Duodenal mucosa (tissue), 2 donors: Measurements from ENCODE around the gene UBAC2.

ENCODE experiments used
- H3K27ac ChIP-seq: one replicate; pipeline ENCODE4 v1.7.0; 2013; ENCODE audit warnings: low read depth, low read length
- H3K27me3 ChIP-seq, 2 donors: one replicate each; pipeline ENCODE4 v1.7.0; 2013; ENCODE audit warnings: low read length in 2 of 2, control low read depth in 1 of 2; ENCODE audit not compliant: insufficient read depth in 2 of 2, control insufficient read depth in 1 of 2
- H3K36me3 ChIP-seq, 2 donors: one replicate each; pipeline ENCODE4 v1.7.0; 2013; ENCODE audit warnings: low read length in 2 of 2, control low read depth in 1 of 2; ENCODE audit not compliant: insufficient read depth in 2 of 2, control insufficient read depth in 1 of 2
- H3K4me1 ChIP-seq, 2 donors: one replicate each; pipeline ENCODE4 v1.7.0; 2013; ENCODE audit warnings: low read length in 2 of 2, control low read depth in 1 of 2; ENCODE audit not compliant: insufficient read depth in 2 of 2, control insufficient read depth in 1 of 2
- H3K4me3 ChIP-seq, 2 donors: one replicate each; pipeline ENCODE4 v1.7.0; 2013; ENCODE audit warnings: low read length in 2 of 2, low read depth in 1 of 2
- H3K9ac ChIP-seq, 2 donors: one replicate each; pipeline ENCODE4 v1.7.0; 2013; ENCODE audit warnings: low read length in 2 of 2, low read depth in 1 of 2
- H3K9me3 ChIP-seq, 2 donors: one replicate each; pipeline ENCODE4 v1.7.0; 2013; ENCODE audit warnings: low read length in 2 of 2, control low read depth in 1 of 2; ENCODE audit not compliant: control insufficient read depth in 1 of 2

The UBAC2 gene

GRCh38 chr13:99313941-99314340 lies 113.3 kb downstream of the UBAC2 start:
- peaks cover 11 to 14% of the 10 kb centered on the region in 2 donors for H3K4me1 ChIP-seq
- no peak overlapping the region for H3K9ac ChIP-seq
- H3K27ac ChIP-seq: no peak overlapping the region
- H3K9me3 ChIP-seq: no peaks in the 10 kb centered on the region
- H3K4me3 ChIP-seq: no peak overlapping the region
- peaks cover 2 to 13% of the 10 kb centered on the region in 2 donors for H3K36me3 ChIP-seq
- H3K27me3 ChIP-seq: no peaks in the 10 kb centered on the region

DNA sequence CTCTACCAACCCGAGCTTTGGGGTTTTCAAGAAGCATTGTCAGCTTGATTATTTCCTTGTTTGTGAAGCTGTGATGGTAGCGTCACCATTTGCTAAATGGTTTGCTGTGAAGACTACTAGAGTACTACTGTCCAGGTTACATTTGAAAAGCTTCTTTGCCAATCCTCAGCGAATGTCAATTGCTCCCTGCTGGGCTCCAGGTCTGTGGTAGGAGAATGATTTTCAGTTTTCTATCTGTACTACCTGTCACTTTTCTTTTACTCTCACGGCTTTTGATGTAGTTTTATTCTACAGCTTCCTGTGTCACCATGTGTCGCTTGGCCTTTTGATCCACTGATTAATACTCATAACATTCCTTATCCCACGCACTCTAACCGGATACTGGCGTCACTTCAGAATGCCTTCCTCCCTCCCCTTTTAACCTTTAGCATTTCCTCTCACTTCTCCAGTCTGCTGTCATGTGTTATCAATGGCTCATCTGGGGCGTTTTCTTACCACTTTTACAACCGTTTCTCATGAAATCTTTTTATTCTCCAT lies 114.1 kb downstream of the UBAC2 start:
- Histone ChIP-seq H3K27ac (no peak overlapping the region), H3K4me3 (peak overlapping the region in 1 of 2 donors; percentile 22), H3K27me3 (no peaks in the 10 kb centered on the region), H3K9me3 (no peaks in the 10 kb centered on the region), H3K9ac (no peak overlapping the region), H3K36me3 (peaks cover 2 to 10% of the 10 kb centered on the region in 2 donors), H3K4me1 (peaks cover 11 to 14% of the 10 kb centered on the region in 2 donors)

GRCh38 chr13:99315186-99315585 lies 114.5 kb downstream of the UBAC2 start:
- Histone ChIP-seq H3K4me1 (peaks cover 8 to 14% of the 10 kb centered on the region in 2 donors), H3K27me3 (no peaks in the 10 kb centered on the region), H3K27ac (no peak overlapping the region), H3K4me3 (no peak overlapping the region), H3K9me3 (no peaks in the 10 kb centered on the region), H3K9ac (no peak overlapping the region), H3K36me3 (peaks cover 2 to 10% of the 10 kb centered on the region in 2 donors)

- Histone ChIP-seq H3K27ac (no peak overlapping the region), H3K9ac (no peak overlapping the region), H3K36me3 (peaks cover 2 to 10% of the 10 kb centered on the region in 2 donors), H3K9me3 (no peaks in the 10 kb centered on the region), H3K4me1 (peaks cover 8 to 14% of the 10 kb centered on the region in 2 donors), H3K27me3 (no peaks in the 10 kb centered on the region), H3K4me3 (no peak overlapping the region)
Observed at GRCh38 chr13:99316224-99316623, 115.6 kb downstream of the UBAC2 start.

GRCh38 chr13:99316657-99317256 lies 116.1 kb downstream of the UBAC2 start:
- no peaks in the 10 kb centered on the region for H3K27me3 ChIP-seq
- H3K27ac ChIP-seq: no peak overlapping the region
- peaks cover 6 to 14% of the 10 kb centered on the region in 2 donors for H3K4me1 ChIP-seq

GRCh38 chr13:99320693-99321481 lies 120.2 kb downstream of the UBAC2 start:
- Histone ChIP-seq H3K27ac (no peak overlapping the region), H3K4me1 (peaks cover 12 to 13% of the 10 kb centered on the region in 2 donors), H3K27me3 (no peaks in the 10 kb centered on the region), H3K4me3 (no peak overlapping the region), H3K36me3 (peaks cover 4 to 17% of the 10 kb centered on the region in 2 donors), H3K9ac (no peak overlapping the region), H3K9me3 (no peaks in the 10 kb centered on the region)

More at GRCh38 chr13:99316657-99317256, 116.1 kb downstream of the UBAC2 start:
- Histone ChIP-seq H3K4me3 (no peak overlapping the region), H3K9ac (no peak overlapping the region), H3K36me3 (peaks cover 2 to 10% of the 10 kb centered on the region in 2 donors), H3K9me3 (no peaks in the 10 kb centered on the region)

DNA sequence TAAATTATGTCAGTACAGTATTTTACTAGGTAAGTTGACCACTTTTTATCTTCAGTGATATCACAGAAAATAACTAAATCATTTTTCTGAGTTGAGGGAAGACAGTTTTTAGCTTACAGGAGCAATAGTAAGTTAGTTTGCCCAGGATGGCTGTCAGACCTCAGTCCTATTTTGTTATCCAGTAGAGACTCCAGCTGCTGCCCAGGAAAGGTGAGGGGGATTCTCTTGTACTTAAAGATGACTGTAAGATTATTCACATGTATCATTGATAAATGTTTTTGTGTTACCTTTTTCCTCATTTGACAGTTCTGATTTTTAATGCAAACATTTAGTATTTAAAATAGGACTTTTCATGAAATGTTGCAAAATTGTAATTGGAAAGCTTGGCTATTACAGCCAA lies 121.1 kb downstream of the UBAC2 start:
- Histone ChIP-seq H3K9me3 (no peaks in the 10 kb centered on the region), H3K4me1 (peaks cover 12 to 13% of the 10 kb centered on the region in 2 donors), H3K9ac (no peak overlapping the region), H3K36me3 (peaks cover 4 to 17% of the 10 kb centered on the region in 2 donors), H3K27me3 (no peaks in the 10 kb centered on the region), H3K4me3 (no peak overlapping the region), H3K27ac (no peak overlapping the region)

- Histone ChIP-seq H3K27ac (no peak overlapping the region), H3K9ac (no peak overlapping the region)
Observed at GRCh38 chr13:99322297-99323103, 121.8 kb downstream of the UBAC2 start.

DNA sequence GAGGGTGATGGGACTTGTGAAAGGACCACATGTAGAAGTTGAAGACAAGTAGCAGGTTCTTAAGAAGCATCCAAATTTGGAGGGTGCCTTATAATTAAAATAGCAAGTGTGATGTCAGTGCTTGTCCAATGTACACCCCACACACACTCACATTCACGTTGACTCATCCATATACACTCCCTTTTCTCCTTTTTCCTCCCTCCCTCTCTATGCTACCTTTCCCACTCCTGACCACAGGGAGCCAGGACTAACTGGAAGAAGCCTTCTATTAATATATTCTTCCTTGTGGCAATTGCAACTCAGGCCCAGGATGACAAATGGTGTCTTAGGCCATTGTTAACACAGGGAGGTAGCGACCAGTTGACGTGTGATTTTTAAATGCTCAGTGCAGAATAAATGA lies 122.8 kb downstream of the UBAC2 start:
- Histone ChIP-seq H3K27ac (no peak overlapping the region), H3K36me3 (peaks cover 0 to 22% of the 10 kb centered on the region in 2 donors), H3K9ac (no peak overlapping the region), H3K4me3 (no peak overlapping the region), H3K27me3 (no peaks in the 10 kb centered on the region), H3K4me1 (peaks cover 12 to 13% of the 10 kb centered on the region in 2 donors), H3K9me3 (no peaks in the 10 kb centered on the region)

More at GRCh38 chr13:99322297-99323103, 121.8 kb downstream of the UBAC2 start:
- Histone ChIP-seq H3K9me3 (no peaks in the 10 kb centered on the region), H3K27me3 (no peaks in the 10 kb centered on the region), H3K4me1 (peaks cover 12 to 13% of the 10 kb centered on the region in 2 donors), H3K36me3 (peaks cover 0 to 17% of the 10 kb centered on the region in 2 donors), H3K4me3 (no peak overlapping the region)
